Measurements from ENCODE around the gene TUBGCP6.

TUBGCP6 gene

DNA sequence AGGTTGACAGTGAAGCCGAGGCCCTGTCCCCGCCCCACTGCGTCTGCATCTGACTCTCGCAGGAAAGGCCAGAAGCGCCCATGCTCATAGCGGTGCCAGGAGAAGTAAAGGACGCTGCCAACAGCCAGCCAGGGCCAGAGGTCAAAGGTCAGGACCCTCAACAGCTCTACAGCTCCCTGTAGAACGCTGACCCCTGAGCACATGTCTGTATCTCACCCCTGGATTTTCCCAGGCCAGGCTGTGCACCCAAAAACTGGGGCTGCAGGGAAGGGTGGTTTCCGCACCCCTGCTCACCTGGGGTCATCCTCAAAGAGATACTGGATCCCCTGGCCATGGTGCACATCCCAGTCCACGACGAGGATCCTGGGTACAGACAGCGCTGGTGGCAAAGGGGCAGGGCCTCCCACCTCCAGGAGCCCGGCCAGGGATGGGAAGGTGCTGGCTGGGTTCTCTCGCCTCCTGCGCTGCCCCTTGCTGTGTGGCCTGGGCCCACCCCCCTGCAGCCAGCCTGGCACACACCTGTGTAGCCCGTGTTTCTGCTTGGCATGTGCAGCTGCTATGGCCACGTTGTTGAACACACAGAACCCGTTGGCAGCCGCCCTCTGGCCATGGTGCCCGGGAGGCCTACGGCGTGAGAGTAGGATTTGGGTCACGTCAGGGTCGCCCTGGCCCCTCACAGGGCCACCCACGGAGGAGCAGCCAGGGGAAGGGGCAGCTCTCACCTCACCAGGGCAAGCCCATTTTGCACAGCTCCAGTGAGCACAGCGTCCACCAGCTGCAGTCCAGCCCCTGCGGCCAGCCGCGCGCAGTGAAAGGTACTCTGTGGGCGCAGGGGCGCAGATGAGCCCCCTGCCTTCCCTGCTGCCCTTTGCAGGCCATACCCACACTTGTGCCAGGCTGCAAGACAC is 4.8 kb upstream of the TUBGCP6 start:
- no peak for DNase-seq

DNA sequence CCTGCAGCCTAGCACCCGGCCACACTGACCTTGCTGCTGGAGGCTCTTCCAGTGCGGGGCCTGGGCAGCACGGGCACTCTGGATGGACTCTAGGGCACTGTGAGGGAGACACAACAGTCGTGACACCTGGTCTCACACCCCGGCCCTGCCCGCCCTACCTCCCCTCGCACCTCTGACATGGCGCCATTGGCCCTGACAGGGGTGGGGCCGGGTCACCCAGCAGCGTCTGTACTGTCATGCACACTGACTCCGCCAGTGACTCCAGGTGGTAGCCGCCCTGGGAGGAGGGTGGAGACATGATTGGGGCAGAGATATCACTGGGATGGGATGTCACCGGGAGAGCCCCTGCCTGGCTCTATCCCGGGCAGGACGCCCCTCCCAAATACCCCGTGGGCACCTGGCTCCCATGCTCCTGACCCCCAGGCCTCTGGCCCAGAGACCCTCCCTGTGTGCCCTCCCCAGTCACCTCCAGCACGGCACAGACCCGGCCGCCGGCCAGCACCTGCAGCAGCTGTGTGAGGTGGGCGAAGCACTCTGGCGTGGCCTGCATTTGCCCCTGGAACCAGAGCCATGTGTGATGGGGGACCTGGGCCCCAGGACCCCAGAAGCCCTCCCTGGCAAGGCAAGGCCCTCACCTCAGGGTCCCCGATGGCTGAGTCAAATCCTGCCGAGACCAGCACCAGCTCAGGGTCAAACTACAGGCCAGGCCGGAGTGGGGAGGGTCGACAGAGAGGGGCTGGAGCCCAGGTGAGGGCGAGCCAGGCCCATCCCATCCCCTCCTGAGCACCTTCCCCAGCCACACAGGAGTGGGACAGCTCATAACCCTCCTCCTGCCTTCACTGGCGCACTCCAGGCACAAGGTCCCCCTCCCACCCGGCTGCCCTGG is 3.6 kb upstream of the TUBGCP6 start:
- no peak for DNase-seq

DNA sequence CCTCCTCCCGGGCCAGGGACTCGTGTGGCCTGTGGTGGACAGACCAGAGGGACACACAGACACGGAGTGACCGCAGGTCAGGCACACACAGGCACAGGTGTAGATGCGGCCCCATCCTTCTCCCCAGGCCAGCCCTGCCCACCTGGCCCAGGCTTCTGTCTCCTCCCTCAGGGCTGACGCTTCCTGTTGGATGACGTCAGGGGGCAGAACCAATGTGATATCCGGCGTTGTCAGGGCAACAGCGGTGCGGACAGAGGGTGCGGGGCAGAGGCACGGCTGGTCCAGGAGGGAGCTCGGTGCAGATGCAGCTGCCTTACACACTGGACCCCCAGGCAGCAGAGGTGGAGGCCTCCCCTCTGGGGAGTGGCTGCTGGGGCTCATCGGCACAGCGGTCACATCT is 2.9 kb upstream of the TUBGCP6 start:
- DNase-seq = peak; percentile 72

DNA sequence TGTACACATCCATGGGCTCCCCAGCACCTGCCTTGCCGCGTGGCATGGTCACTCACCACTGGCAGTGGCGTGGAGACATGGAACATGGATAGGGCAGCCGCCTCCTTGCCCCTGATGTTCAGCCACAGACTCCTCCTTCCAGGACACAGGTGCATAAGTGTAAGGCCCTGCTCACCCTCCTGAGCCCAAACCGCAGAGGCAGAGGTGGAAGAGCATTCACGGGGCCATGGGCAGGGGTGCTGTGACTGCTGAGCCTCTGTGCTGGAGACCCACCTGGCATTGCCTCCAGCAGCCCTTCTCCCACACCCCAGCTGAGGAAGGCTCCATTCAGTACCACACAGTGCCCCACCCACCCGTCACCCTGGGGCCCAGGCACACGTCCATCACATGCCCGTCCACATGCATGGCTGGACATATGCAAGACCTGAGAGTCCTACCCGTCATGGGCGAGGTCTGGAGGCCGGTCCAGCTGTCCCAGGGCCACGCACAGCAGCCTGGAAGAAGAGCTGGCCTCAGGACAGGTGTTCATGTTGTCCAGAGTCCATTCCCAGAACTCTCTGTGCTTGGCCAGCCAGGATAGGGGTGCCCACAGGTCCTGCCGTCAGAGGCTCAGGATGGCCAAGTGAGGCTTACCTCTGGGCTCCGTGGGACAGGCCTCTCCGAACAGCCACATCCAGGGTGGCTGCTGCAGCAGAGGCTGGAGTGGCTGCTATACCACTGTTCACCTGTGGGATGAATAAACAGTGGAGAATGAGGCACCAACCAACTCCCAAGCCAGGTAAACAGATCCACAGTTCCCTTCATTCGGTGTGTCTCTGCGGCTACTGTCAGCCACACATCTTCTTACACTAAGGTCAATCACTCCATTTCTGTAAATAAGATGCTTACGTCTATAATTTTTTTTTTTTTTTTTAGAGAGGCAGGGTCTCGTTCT is 1.7 kb upstream of the TUBGCP6 start:
- DNase-seq = no peak

DNA sequence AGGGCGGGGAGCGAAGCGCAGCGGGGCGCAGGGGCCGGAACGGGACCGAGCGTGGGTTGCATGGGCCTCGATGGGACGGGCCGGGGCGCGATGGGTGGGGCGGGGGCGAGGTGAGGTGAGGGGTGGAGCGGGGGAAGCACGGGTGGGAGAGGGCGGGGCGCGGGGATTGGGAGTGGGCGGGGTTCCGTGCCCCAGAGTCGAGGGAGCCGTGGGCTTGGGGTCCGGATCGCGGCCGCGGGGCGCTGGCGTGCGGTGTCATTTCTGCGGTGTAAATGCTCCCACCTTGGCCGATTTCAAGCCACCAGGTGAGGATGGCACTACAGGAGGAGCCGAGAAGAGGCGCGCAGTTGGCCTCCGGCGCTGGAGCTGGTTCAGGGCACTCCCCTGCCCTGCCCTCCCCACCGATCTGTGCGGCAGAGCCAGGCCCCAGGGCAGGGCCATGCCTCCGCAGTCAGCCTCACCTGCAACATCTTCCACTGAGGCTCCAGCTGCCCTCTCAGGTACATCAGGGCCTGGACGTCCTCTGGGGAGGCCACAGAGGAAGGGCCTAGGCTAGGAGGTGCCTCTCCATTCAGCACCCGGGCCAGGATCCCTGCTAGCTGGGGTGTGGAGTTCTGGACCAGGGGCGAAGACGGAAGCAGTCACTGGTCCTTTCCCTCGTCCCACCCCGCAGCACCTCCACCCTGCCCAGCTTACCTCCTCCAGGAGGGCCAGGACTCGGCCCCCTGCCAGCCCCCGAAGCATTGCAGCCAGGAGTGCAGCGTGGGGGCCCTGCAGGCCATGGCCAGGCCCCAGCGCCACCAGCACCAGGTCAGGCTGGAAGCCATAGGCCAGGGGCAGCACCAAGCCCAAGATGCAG is 620 bp upstream of the TUBGCP6 start:
- DNase-seq = peak; percentile 36

DNA sequence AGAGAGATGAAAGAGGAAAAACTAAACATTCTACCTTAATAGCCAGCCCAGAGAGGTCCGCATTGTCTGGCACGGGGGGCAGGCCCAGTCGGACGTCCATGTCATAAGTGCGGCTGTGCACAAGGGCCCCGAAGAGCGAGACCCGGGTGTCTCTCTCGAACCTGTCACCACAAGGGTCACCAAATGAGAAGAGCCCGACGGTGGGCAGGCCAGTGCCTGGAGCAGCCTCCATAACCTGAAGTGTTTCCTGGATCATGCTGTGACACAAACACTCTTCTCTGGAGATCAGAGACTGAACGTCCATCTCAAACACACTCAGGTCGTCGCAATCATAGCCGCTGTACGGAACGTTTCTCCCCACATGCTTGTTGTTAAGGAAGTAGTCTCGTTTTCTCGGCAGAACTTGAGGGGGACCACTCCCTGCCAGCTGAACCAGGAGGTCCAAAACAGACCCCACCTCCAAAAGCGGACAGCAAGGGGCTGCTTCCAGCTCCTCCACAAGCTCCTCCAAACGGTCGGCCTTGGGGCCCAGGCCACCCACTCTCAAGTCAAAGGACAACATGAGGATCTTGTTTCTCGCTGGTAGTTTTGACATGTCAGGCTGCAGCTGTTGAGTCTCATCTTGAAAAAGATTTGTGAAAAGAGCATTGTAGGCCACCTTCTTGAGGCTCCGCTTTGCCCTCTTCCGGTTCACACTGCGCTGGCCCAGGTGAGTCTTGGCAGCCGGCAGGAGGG is 971 bp downstream of the TUBGCP6 start:
- no peak for DNase-seq

DNA sequence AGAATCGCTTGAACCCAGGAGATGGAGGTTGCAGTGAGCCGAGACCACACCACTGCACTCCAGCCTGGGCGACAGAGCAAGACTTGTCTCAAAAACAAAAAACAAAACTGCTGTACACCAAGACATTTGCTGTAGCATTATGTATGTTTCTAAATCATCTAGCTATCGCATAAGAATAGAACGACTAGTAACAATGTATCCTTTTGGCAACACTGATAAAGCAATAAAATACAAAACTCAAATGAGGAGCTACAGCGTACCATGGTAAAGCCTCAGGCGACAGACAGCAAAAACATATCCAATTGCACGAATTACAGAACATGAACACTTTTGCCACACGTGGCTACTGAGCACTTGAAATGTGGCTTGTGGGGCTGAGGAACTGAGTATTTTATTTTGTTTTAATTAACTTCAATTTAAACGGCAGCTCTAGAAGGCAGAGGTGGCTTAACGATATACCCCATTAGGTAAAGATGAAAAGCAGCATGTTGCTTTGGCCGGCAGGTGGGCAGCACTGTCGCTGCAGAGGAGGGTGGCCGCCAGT is 2.3 kb downstream of the TUBGCP6 start:
- no peak for DNase-seq

DNA sequence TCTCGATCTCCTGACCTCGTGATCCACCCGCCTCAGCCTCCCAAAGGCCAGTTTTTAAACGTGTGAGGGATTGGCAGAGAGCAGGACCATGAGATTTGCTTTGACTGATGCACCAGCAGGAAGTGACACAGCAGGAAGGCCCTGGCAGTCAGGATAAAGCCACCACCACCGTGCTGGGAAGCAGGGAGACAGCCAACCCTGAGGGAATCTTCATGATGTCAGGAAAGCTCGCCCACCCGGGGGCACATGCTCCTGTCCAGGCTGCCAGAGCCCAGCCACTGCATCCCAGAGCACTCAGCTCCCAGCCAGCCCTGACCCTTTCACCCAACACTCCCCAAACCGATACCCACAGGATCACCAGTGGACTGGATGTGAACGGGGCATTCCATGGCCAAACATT is 6.1 kb downstream of the TUBGCP6 start:
- no peak for DNase-seq

DNA sequence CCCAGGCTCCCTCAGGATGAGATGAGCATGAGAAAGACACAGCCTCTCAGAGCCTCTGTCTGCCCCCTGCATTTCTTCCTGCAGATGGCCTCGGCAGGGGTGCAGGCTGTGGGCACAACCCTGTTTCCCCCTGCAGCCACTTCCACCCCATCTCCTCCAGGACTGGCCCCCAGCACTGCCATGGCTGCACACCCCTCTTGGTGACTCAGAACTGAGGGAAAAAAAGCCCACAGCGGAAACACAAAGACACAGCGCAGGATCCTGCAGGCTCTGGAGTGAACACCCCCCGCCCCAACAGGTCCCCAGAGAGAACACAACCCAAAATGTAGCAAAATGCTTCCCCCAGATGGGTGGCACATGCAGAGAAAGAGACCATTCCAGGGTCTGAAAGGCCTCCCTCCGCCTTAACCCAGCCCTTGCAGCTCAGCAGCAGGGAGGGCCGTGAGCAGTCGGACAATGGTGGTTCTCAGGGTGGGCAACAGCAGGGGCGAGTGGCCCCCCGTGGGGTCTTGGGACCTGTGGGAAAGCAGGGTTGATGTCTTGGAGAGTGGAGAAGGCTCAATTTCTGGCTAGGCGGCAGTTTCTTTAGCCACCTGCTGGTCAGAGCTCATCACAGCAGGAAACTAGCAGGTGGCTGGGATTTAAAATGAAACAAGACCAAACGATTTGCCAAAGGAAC is 8.0 kb downstream of the TUBGCP6 start:
- DNase-seq = peak; percentile 24

DNA sequence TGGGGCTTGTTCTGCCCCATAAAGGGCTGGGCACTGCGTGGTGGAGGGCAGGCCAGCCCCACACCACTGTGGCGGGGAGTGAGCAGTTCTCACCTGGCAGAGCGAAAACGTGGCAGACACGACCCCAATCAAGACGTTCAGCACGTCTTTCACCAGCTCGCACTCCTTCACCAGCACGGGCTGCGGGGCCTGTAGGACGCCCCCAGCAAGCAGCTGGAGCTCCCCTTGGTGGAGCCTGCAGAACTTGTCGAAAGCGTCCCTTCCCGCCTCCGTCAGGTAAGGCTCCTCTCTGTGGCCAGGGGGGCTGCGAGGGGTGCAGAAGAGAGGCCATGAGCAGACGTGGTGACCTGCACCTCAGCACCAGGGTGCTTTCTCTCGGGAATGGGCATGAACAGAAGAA is 11.6 kb downstream of the TUBGCP6 start:
- no peak for DNase-seq

DNA sequence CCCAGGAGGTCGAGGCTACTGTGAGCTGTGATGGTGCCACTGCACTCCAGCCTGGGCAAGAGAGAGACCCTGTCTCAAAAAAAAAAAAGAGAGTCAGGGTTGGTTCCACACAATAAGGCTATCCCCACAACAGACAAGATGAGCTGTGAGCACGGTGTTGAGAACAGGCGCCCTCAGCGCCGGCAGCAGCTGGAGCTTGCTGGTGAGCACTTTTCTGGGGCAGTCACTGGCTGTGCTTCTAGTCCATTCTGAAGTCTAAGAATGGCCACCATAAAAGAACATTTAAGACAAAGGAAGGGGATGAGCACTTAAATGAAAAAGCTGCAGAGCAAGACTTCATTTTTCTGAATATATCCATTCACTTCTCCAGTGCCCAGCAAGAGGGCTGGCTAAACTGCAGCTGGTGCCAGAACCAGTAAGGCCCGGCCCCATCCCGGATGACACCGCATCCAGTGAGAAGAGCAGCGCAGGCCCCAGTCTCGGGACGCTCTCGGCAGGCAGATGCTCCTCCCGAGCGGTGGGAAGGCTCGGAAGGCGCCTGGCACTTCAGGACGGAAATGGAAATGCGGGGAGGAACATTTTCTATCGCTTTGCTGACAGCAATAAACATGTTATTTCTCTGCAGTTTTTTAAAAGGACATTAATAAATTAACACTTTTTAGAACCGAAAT is 12.2 kb downstream of the TUBGCP6 start:
- no peak for DNase-seq

DNA sequence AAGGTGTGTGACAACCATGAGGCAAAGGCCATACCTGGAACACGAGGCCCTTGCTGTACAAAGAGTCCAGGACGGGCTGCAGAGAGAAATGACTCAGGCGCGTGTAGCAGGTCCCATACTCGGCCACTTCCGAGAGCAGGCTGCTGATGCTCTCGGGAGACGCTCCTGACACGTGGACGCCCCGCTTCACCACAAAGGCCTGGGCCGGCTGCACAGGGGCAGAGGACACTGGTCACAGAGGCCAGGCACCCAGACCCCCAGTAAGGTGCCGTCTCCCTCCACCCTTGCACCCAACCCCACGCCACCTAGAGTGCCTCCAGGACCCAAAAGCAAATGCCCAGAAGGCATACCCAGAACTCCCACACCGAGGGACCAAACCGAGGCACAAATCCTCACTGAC is 15.5 kb downstream of the TUBGCP6 start:
- no peak for DNase-seq

DNA sequence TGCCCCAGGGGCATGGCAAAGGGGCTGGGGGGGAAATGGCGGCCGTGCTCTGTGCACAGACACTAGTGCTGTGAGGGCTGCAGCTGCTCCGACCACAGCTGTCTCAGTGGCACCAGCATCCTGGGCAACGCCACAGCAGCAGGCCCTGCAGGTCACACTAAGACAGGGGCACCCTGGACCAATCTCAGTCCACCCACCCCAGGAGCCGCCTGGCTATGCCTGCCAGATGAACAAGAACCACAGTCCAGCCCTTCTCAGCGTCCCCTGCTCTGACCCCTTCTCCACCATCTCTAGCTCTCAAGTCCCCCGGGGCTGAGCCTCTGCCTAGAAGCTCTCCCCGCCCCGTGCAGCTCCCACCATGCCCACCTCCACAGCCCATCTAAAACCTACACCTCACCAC is 16.5 kb downstream of the TUBGCP6 start:
- DNase-seq = no peak

DNA sequence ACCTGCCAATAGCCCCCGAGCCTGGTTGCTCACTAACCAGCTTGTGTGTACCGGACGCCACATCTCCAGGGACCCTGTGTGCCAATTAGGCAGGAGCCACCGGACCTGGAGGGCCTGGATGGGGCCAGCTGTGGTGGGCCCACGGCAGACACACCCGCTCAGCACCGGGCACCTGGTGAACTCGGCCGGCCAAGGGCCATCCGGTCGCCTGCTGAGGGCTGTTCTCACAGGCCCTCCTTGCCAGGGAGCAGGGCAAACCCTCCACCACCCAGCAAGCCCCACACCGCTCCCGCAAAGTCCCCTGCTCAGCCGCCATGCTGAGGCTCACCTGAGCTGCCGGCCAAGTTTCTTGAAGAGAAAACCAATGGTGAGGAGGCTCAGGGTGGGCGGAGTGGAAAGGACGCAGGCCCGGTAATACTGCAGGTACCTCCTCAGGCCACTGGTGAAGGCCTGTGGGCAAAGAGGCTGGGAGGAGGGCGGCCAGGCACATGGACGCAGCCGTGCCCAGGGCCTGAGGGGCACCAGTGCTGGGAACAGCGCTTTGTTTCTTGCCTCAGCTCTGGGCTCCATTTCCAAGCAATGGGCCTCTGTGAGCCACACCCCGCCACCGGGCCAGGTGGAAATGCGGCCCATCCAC is 17.1 kb downstream of the TUBGCP6 start:
- DNase-seq = no peak

DNA sequence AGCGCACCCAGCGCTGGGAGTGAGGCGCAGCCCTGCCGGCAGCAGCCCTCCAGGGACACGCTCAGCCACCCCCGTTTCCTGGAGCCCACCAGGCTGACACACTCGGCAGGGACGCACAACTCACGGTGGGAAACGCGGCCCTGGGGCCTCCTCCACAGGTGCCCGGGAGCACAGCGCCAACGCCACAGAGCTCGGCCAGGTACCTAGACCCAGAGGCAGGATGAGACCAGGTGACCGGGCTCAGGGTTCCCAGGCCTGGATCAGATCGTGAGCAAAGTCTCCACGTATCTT is 18.0 kb downstream of the TUBGCP6 start:
- DNase-seq = no peak

DNA sequence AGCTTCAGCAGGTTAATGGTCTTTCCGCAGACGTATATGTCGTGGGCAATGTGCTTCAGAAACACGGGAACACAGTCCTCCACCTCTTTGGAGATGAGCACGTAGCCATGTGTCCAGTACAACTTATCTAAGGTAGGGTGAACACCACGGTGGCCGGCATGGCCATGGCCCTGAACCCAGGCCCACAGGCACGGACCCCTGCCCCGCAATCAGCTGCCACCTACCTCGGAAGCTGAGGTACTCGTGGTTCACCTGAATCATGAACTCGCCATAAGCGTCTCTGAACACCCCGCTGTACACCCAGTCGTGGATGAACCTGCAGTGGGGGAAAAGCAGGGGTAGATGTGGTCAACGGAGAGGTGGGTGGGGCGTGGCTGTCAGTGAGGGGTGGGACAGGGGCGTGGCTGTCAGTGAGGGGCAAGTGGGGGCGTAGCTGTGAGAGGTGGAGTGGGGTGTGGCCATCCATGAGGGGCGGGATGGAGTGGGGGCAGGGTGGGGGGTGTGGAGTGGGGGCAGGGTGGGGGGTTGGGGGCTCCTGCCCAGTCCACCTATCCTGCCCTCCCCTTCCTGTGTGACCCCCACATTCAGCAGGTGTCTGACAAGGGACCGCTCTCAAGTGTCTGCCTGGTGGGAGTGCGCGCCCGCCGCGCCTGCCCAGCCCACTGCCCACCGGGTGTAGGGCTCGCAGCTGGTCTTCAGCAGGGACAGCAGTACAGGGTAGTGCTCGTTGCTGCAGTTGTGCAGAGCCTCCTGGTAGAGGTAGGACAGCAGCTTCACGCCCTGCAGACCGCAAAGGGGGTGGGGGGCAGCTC is 18.6 kb downstream of the TUBGCP6 start:
- no peak for DNase-seq

DNA sequence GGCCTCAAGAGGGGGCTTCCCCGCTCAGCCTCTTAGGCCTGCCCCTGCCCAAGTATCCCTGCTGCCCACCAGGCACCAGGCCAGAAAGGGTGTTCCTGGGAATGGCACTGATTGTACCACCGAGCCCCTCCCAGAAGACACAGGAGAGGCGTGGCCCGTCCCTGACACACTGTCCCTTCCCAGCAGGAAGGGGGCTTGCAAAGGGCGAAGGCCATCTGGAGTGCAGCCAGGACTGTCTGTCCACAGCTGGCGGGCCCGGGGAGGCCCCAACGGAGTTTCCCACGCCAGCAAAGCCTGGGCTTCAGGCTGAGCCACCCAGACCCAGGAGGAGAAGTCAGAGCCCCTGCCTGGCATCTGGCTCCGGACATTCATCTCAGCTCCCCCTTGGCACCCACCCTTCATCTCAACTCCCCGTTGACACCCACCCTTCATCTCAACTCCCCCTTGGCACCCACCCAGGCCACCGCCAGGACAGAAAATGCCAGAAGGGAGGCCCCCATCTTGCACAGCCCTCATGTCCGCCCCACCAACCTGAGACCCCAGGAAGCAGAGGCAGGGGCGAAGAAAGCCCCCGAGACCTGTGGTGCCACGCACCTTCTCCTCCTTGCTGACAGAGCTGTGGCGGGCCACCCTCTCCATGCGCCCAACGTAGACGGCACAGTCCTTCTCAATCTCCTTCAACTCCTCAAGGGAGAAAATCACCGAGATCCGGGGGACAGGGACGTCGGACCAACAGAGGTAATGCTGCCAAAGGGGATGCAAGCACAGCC is 19.4 kb downstream of the TUBGCP6 start:
- DNase-seq = no peak

DNA sequence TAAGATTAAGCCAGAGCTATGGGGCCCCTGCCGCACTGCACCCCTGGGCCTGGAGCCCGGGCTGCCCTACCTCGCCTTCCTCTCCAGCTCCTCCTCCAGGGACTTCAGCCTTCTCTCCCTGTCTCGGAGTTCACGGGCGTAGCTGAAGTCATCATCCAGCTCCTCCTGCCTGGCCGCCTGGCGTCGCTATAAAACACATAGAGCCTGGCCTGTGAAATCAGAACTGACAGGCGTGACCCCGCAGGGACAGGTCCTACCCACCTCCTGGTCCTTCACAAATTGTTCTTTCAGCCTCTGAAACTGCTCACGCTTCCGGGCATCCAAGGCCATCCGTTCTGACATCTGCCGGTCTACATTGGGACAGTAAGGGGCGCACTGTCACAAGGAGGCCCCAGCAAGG is 20.8 kb downstream of the TUBGCP6 start:
- DNase-seq = no peak
